HG03432 (cell line): Measurements from ENCODE around the gene SLC2A1.

Experiments used
- ATAC-seq: cut with Tn5 transposase; IDR thresholded peaks from one replicate; pipeline ENCODE4 v1.9.1; 2021; ENCODE audit warnings: mild to moderate bottlenecking, moderate library complexity; ENCODE audit not compliant: unreplicated experiment

SLC2A1 gene

DNA sequence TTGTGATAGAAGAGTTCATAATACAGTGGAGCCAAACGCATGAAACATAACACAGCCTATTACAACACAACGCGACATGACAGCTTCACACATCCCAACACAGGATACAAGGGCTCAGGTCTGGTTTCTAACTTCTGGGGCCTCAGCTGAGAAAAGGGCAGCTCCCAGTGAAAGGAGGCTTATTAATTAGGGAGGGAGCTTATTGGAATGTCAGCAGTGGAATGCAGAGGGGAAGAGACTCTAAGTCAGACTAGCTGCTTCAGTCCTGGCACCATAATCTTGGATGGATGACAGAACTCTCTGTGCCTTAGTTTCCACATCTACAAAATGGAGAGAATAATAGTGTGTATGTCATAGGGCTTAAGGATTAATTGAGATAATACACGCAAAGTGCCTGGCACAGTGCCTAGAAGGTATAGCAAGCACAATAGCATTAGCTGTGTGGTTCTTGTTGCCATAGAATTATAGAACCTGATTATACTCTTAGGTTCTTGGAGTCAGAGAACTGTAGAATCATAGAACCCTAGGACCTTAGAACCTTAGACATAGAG, 22.7 kb upstream of the SLC2A1 start:
- ATAC-seq = no peak

DNA sequence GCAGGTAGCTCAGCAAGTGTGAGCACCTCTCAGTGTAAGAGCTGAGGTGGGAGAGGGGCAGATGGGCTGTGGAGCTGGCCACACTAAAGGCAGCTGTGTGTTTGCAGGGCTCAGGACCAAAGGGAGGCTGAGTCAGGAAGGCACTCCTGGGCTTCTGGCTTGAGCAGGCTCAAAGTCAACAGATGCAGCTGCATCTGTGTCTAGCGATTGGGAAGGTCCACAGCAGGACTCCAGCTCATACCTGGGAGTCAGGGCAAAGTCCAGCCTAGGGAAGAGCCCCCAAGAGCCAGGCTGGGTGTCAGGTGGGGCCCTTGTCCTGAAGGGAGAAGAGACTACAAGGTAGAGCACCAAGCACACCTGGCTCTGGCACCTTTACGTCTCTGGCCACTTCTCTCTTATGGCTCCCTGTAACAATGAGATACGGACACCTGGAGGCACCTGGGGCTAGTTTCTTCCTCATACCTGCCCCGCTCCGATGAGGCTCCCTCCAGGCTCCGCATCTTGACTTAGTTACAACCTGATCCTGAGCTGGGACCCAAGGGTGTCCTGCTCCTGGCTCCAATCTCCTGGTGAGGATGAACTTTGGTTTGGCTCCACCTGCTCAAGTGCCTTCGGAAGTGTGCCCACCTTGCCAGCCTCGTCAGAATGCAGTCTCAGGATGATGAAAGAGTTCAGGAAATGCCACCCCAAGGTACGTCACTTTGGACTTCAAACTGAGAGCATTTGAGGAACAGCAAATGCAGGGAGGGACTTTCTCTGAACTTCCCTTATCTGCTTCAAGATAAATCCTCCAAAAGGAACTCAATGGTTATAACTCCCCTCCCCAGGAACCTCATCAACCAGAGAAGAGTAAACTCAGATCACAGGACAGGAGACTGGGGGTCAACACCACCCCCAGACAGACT, 21.5 kb upstream of the SLC2A1 start:
- ATAC-seq = no peak

DNA sequence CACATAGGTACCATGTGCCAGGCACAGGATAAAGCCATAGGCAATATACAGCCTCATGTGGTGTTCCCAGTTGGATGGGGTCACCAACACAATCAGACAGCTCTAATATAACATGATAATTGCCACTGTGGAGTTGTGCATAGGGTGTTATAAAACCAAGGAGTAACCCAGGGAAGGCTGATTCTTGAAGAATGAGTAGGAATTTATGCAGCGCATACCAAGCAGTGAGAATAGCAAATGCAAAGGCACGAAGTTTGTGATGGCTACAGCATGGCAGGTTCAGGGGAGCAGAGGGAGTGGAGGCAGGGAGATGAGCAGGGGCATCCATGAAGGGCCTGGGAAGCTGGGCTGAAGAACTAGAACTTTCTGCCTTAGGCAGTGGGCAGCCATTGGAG, 20.4 kb upstream of the SLC2A1 start:
- ATAC-seq = no peak

DNA sequence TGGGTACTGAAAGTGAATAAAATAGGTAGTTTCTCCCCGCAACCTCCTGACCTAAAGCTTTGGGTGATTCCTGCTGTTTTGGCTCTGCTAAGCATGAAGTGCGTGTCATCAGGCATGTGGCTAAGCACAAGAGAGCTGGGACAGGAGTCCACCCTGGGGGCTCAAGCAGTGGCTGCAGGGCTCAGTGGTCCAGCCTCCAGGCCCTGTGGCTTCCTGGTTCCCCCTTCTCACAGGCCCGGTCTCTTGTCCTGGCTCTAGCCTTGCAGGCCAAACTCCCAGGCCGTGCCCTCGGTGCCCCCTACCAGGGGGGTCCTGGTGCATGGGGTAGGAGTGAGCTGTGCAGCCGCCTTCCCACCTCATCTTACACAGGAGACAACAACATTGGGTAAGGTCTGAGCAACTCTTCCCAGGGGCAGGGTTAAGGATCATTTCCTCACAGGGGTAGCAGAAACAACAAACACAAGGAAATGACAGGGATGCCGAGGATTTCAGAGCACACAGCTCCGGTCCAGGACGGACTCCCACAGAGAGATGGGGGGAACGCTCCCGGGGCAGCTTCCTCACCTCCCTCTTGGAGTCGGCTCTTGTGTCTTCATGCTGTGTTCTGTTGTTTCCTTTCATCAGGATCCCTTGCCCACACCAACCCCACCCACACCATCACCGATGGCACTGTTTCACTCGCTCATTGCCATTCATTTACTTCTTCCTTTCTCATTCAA, 19.8 kb upstream of the SLC2A1 start:
- ATAC-seq = no peak

DNA sequence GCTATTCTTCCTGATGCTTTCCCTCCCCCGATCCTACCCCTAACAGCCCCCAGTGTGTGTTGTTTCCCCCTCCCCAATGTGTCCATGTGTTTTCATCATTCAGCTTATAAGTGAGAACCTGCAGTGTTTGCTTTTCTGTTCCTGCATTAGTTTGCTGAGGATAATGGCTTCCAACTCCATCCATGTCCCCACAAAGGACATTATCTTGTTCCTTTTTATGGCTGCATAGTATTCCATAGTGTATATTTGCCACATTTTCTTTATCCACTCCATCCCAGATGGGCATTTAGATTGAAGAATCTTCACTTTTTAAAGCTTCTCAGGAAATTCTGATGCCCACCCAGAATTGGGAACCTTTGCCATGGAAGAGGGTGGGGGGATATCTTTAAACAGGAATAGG, 19.0 kb upstream of the SLC2A1 start:
- ATAC-seq = no peak

DNA sequence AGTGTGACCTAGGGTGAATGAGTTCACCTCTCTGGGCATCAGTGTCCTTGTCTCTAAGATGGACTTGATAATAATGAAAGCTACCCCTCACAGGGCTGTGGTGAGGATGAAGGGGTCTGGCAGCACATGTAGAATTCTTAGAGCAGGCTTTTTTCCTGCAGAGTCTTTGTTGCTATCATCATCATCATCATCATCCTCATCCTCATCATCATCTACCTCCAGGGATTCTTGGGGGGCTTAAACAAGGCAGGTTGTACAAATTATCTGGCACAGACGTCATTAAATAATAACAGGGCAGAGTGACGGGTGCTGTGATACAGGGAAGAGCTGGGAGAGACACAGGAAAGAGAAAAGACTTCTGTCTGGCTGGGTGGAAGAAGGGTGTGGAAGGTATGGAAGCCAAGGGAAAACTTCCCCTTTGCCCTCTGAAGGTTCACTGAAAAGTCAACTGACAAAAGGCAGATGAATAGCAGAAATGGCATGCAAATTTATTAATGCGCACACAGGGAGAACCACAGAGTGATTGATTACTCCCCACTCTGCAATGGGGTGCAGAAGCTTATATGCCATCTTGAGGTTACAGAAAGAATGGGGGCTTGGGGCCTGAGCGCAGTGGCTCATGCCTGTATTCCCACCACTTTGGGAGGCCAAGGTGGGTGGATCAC, 17.0 kb upstream of the SLC2A1 start:
- ATAC-seq = no peak

DNA sequence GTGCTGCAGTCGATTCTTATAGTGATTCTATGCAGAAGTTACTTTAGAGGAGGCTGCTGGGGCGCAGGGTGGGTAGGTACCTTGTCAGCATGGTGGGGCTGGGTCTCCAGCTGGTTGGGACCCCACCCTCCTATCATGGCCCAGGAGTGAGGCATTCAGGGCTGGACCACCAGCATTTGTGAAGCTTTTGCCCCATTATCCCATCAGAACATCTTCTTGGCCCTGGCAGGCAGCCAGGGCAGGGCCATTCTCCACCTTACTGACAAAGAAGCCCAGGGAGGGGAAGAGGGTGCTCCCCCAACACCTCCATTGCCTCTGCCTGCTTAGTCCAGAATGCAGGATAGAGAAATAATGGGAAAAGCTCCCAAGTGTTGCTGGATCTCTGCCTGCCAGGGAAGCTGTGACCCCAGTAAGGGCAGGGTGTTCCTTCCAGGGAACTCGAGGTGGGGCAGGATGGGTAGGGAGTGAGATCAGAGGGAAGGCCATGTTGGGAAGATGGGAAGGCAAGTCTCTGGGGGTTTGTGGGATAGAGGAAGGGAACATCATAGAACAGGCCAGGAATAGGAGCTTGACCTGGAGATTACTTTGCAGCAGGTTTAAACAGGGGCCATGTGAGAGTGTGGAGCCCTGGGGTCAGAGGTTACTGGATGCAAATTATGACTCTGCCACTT, 16.2 kb upstream of the SLC2A1 start:
- no peak for ATAC-seq

DNA sequence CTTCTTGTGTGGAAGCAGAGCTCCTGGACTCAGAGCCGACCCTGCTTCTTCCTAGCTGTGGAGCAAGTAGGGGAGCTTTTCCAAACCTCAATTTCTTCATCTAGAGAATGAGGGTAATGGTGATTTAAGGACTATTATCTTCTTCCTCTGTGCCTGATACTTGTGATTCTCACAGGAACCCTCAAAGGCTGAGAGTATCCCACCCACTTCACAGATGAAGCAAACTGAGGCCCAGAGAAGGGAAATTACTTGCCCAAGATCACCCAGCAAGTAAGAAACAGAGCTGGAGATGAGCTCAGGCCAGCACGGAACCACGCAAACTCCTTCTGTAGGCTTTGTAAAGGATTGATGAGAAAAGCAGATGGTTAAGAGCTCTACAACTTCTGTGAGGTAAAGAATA, 15.1 kb upstream of the SLC2A1 start:
- no peak for ATAC-seq

DNA sequence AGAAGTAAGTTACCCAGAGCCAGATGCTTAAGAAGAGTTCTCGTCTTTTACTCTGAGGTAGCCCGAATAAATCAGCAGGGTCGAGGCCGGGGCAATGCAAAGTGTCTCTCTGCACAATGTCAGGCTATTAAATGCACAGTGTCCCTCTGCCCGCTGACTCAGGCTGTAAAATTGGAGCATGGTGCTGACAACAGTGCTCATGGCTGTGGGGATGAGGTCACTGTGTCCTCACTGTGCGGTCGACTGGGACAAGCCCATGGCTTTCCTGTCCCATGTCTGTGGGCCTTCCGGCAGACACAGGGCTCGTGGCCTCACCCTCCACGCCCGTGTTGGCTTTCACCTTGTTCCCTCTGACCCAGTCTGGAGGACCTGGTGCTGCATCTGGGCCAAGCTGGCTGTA, 14.6 kb upstream of the SLC2A1 start:
- no peak for ATAC-seq

DNA sequence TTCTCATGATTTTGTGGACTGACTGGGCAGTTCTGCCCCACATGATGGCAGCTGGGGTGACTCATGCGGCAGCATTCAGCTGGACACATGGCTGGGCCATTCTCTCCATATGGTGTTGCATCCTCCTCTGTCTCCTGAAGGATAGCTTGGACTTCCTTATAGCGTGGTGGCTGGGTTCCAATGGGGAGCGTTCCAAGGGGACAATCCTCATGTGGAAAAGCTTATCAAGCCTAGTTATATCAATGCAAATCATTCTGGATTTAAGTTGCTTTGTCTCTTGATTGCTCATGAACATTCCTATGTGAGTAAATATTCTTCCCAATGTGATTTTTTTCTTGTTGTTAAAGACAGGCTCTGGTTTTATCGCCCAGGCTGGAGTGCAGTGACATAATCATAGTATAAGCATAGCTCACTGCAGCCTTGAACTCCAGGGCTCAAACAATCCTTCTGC, 13.2 kb upstream of the SLC2A1 start:
- no peak for ATAC-seq

DNA sequence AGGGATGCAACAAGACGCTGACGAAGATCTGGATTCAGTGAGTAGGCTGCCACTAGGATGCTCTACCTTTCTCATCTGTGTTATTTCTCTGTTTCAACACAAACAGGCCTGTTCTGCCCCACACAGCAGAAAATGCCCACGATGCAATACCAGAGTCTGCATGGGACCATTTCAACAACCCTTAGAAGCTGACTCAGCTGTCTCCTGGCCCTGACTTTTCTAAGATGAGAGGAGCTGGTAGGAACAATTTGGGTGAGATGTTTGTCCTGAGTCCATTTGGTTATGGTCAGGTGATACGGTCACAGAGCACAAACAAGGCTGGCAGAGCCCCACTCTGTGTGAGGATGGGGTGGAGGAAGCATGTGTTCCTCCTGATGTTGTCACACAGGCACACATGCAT, 11.5 kb upstream of the SLC2A1 start:
- ATAC-seq = no peak

DNA sequence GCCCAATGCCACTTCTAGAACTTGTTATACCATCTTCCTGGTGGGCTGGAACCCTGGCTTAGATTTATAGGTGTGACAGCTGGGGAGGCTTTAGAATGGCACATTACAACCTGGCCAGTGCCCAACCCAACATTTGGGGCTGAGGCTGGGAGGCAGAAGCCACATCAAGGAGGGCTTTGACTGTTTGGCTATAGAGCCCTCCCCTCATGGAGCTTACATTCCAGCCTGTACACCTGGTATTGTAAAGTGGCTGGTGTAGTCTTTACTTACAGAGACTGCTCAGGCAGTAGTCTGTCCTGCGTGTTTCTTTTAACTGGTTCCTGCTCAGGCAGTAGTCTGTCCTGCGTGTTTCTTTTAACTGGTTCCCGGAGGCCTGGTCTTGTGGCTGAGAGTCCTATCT, 10.0 kb upstream of the SLC2A1 start:
- ATAC-seq = no peak

DNA sequence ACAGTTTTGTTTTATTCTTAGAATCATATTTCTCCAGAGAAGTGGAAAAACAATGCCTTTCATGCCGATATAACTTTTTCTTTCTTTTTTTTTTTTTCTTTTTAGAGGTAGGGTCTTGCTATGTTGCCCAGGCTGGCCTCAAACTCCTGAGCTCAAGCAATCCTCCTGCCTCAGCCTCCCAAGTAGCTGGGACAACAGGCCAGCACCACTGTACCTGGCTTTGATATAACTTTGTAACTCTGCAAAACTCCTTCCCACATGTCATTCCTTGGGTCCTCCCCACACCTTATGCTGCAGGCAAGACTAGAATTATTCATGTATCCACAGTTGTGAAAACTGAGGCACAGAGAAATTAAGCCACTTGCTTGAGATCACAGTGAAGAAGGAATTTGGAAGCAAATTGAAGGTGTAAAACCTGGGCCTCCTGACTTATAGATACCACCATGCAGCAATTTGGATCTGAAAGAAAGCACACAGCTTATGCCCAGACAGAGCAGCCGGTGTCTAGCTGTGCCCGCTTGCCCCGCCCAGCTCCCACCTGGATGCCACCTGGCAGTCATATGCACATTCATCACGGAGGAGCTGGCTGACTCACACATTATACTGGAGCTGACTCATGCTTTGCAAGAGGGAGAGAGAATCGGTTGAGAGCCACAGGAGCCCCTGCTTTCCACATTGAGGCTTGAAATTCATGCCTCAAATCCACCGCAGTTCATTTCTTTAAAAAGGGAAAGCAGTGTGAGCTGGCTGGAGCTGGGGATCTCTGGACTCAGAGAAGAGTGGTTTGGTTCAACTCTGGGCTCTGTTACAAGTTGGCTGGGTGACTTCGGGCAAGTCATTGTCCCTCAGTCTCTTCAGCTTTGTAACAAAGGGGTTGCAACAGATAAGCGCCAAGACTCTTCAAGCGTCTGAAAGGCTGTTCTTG, 8.3 kb upstream of the SLC2A1 start:
- no peak for ATAC-seq

DNA sequence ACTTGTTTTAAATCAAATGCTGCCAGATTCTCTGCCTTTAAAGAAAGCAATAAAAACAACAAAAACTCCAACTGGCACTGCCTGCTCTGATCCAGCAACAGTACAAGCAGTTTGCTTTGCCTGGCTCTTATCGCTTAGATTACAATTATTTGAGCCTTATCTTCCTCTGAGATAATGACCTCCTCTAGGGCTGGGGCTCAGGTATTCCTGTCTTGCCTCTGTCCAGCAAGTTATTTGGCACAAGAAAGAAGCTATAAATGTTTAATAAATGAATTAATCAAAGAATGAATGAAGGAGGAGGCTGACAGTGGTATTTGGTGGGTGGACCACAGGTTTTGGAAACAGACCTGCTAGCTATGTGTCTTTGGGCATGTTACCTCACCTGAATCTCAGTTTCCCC, 6.7 kb upstream of the SLC2A1 start:
- ATAC-seq = no peak

DNA sequence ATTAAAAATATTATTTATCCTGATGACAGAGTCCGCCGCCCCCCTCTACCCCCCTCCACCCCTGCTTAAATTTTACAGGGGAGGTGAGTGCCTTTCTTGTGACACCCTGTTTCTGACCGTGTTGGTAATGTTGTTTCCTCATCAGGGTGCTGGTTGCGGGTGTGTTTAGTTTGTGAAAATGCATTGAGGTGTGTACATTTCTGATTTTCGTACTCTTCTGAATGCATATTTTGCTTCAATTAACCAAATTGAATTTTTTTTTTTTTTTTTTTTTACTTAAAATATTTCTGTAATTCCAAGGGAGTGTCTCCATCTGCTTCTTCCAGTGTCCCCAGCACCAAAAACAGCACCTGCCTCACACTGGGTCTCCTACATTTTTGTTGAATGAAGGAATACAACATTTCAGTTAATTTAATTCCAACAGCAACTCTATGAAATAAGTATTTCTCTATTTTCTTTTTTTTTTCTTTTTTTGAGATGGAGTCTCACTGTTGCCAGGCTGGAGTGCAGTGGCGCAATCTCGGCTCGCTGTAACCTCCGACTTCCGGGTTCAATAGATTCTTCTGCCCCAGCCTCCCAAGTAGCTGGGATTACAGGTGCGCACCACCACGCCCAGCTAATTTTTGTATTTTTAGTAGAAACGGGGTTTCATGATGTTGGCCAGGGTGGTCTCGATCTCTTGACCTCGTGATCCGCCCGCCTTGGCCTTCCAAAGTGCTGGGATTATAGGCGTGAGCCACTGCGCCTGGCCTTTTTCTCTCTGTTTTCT, 5.6 kb upstream of the SLC2A1 start:
- ATAC-seq = no peak

DNA sequence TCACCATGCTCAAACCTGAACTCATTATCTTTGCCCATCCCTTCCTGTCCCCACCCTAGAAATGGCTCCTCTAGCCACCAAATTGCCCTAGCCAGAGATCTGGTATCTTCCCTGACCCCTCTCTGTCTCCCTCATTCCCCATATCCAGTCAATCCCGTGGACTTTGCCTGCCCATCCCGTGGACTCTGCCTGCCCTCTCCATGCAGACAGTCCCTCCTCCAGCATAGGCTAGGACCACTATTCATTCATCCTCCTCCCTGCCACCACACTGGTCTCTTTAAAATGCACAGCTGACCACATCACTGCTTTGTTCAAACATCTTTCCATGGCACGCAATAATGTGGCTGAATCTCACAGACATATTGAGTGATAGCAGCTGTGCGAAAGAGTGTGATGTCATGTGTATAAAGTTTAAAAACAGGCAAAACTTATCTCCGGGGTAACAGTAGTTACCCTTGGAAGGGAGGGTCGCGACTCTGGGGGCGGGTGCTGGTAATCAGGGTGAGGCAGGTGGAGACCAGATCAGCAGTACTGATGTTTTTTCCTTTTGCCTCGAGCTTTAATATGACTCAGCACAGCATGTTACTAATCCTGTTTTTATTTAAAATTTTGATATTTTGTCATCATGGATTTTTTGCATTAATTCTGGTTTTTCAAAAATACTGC, 4.8 kb upstream of the SLC2A1 start:
- no peak for ATAC-seq

DNA sequence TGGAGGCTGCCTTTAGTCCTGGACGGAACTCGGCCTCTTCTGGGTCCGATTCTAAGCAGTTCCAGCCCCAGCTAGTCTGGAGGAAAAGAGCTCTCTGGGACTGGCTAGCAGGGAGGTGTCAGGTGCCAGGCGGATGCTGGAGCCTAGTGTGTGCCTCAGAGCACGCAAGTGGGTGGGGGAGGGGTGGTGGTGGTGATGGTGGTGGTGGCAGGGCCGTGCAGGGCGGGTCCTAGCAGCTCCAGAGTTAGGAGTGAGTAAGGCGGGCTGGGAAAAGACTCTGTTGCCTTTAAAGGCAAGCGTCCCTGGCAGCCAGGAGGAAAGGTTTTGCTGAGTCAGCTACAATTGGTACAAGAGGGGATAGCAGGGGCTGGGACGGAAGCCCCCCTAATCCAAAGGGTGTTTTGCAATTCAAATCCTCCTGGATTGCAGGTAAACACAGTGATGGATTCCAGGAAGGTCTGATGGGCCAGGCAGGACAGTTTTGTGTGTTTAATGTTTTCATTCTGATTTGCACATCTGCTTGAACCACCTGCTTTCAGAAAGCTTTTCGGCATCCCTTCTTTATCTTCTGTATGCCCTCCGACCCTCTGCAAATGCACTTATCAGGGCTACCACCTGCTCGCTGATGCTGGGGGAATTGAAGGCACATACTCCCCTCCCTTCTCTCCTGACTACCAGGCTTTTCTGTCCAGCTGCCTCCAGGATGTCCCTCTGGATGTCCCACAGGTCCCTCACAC, 4.1 kb upstream of the SLC2A1 start:
- no peak for ATAC-seq
